RWPE1 (cell line): ENCODE measurements around the gene IFIT2.
A peak's percentile ranks its signal among the peaks of the same experiment; 100 is the strongest.

Source experiments
- CTCF ChIA-PET: fragments of 350-600 bp; sonication (Branson Sonifier 250); formaldehyde crosslinking; extraction: SDS; loops from one replicate; lab custom pipeline; 2021; lab: Yijun Ruan, JAX
- POLR2A ChIA-PET: fragments of 400-600 bp; formaldehyde crosslinking; extraction: SDS; loops from one replicate; lab custom pipeline; 2020; ENCODE audit warnings: antibody characterized with exemption; ENCODE audit not compliant: low non-redundant PET; lab: Yijun Ruan, JAX
- DNase-seq: peaks from one replicate; pipeline ENCODE4 v3.0.0; 2012; ENCODE audit warnings: low spot score
- H3K27ac ChIP-seq: fragments of 450-650 bp; 2 replicates; pipeline ENCODE4 v1.5.1; 2017
- TF ChIP-seq, protein P1 (sequence below): fragments of 450-650 bp; conservative IDR thresholded peaks from 2 replicates; pipeline ENCODE4 v1.5.1; 2017; ENCODE audit warnings: low read depth, mild to moderate bottlenecking

Gene IFIT2

DNA sequence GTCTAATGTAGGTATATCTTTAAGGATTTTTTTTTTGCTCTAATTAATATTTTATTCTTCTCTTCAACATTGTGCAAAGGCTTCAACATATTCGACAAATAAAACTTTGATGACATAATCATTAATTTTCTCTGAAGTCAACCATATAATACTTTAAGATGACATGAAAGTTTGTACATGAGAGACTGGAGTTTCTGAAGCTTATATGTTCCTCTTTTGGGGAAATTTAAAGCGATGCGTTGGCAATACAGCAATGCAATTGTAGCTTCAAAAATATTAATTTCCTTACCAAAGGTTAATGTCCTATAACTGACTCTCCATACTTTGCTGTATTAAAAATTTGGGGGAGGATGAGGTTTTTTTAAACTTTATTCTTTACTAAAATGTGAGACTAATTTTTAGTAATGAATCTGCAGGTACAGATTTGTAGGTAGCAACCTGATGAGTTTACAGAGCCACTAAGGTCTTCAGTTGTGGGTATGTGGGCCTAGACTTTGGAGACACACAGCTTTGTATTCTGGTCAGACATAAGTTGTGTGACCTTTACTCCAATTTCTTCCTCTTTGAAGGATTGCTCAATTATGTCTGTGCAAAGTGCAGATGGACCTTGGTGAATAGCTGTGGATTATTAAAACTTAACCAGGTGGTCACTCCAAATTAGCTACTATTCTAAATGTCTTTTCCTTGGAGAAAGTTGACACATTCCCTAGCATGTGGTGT, 32.3 kb upstream of the IFIT2 start:
- ChIA-PET POLR2A (no interaction called here), CTCF (interaction anchor here (0.6 to 0.8 kb wide), 2 partner anchors 88 to 557 kb away, joined by 4 to 5 read pairs; no protein-coding TSS in a partner anchor)
- no peak for DNase-seq
- TF ChIP-seq, protein P1, sequence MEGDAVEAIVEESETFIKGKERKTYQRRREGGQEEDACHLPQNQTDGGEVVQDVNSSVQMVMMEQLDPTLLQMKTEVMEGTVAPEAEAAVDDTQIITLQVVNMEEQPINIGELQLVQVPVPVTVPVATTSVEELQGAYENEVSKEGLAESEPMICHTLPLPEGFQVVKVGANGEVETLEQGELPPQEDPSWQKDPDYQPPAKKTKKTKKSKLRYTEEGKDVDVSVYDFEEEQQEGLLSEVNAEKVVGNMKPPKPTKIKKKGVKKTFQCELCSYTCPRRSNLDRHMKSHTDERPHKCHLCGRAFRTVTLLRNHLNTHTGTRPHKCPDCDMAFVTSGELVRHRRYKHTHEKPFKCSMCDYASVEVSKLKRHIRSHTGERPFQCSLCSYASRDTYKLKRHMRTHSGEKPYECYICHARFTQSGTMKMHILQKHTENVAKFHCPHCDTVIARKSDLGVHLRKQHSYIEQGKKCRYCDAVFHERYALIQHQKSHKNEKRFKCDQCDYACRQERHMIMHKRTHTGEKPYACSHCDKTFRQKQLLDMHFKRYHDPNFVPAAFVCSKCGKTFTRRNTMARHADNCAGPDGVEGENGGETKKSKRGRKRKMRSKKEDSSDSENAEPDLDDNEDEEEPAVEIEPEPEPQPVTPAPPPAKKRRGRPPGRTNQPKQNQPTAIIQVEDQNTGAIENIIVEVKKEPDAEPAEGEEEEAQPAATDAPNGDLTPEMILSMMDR: no peak
- H3K27ac ChIP-seq: no peak overlapping the region

DNA sequence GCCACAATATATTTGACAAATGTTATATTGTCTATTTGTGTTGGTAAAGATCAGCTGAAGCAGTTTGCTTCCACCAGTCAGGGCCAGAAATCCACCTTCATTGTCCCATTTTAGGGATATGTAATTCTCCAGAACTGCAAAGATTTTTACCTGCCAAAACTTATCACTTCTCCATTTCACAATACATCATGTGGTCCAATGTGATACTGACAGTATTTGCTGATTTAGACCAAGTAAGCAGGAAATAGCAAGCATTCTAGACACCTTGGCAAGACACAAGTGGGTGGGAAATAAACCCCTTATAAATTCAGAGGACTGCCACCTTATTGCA, 31.7 kb upstream of the IFIT2 start:
- no peak for DNase-seq
- ChIA-PET CTCF (interaction anchor here (0.6 to 0.8 kb wide), 3 partner anchors 87 to 557 kb away, joined by 4 to 7 read pairs (median 5); no protein-coding TSS in a partner anchor), POLR2A (no interaction called here)
- no peak overlapping the region for H3K27ac ChIP-seq
- TF ChIP-seq, protein P1: no peak

DNA sequence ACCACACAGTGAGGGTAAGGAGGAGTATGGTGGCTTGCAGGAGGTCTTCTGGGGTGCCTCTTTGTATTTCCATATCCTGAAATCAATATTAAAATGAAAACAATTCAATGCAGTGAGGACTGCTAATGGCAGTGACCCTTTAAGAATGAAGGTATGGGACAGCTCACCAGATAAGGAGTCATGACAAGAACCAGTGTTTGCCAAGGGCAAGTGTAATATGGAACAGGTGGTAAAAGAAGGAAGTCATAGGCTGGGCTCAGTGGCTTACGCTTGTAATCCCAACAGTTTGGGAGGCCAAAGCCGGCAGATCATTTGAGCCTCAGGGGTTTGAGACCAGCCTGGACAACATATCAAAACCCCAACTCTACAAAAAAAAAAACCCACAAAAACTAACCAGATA, 30.3 kb upstream of the IFIT2 start:
- H3K27ac ChIP-seq: no peak overlapping the region
- CTCF ChIA-PET: no interaction called here
- POLR2A ChIA-PET: no interaction called here
- no peak for DNase-seq
- TF ChIP-seq, protein P1: no peak

- TF ChIP-seq, protein P1: no peak
- CTCF ChIA-PET: interaction anchor here (1.1 to 1.6 kb wide), 2 partner anchors 95 to 116 kb away, joined by 3 read pairs; no protein-coding TSS in a partner anchor
Observed at GRCh38 chr10:89273680-89274079, 28.2 kb upstream of the IFIT2 start.

DNA sequence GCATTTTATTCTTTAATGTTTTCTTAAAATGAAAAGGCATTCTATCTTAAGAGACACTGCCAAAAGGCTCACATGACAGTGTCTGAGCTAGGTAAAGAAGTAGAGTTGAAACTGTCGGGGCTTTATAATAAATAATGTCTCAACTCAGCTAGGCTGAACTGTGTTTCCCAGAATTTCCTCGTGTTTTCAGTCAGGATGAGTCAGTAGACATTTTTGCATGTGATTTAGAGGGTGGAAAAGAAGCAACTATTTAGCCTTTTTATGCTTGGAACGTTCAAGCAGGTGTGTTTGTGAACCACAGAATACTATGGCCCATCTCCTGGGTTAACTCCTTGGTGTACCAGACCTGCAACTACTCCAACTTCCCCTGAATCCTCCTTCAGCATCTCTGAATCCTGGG, 26.9 kb upstream of the IFIT2 start:
- POLR2A ChIA-PET: no interaction called here
- no peak for DNase-seq

More at GRCh38 chr10:89273680-89274079, 28.2 kb upstream of the IFIT2 start:
- POLR2A ChIA-PET: interaction anchor here (0.6 kb wide), 1 partner anchor 966 kb away, joined by 3 read pairs; no protein-coding TSS in a partner anchor
- DNase-seq: no peak
- no peak overlapping the region for H3K27ac ChIP-seq

GRCh38 chr10:89275383-89275782, 26.5 kb upstream of the IFIT2 start:
- TF ChIP-seq, protein P1: no peak
- ChIA-PET POLR2A (no interaction called here), CTCF (interaction anchor here (0.6 kb wide), 1 partner anchor 35 kb away, joined by 3 read pairs; no protein-coding TSS in a partner anchor)
- no peak overlapping the region for H3K27ac ChIP-seq
- DNase-seq: peak; percentile 71

More for the DNA sequence above, 26.9 kb upstream of the IFIT2 start:
- TF ChIP-seq, protein P1: no peak
- H3K27ac ChIP-seq: no peak overlapping the region
- CTCF ChIA-PET: interaction anchor here (0.6 kb wide), 1 partner anchor 35 kb away, joined by 3 read pairs; no protein-coding TSS in a partner anchor
